IPS-NIHi7 (cell line): ENCODE results near the gene UCP3.
A peak's percentile ranks its signal among the peaks of the same experiment; 100 is the strongest.

Experiments
- DNase-seq: peaks from one replicate; pipeline ENCODE4 v3.0.0; 2012; ENCODE audit warnings: mixed read lengths; ENCODE audit errors: extremely low spot score

Gene UCP3

DNA sequence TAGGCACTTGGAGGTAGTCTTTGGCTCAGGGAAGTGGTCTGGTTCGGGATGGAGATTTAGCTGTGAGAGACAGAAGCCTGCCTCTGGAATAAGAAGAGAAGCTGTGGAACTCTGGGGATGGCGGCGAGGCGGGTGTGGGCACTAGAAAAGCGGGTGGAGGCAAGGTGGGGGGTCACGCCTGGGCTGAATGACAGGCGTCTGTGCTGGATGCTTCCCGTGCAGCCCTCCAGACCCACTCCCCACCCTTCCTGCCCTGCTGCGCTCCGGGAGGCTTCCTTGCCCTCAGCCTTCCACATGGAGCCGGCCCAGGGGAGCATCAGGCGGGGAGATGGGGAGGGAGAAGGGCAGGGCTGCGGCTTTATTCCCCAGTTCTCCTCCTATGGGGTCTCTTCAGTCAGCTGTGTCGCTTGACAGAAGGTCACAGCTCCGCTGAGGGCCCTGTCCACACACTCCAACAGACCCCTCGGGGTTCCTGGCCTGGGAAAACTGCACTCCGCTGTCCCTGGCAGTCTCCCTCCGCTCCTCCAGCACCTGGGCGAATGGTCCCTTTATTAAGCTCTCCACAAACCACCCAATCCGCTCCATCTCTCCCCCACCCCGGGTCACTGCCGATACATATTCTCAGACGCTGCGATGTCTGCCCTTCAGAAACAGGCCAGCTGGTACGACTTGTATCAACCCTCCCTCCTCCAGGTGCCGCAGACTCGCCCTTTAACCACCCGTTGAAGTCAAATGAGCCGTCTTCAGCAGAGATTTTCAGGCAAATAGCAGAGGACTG is 51.8 kb downstream of the UCP3 start:
- no peak for DNase-seq

GRCh38 chr11:73951797-73952196 is 57.1 kb downstream of the UCP3 start:
- no peak for DNase-seq

- peak; percentile 94 for DNase-seq
Observed at GRCh38 chr11:73950869-73951710, 57.8 kb downstream of the UCP3 start, which contains the start of gene DNAJB13. TSS of gene DNAJB13 (plus strand) at chr11:73951026. CDS start at chr11:73951070, 44 bp downstream.
